ENCODE data around the gene RND2.

RND2 gene

GRCh38 chr17:43068570-43069367, 43.7 kb downstream of the RND2 start:
- DNase-seq (ENCODE audit: low read depth), result no peak
- H3K4me3 ChIP-seq (ENCODE audit: low read depth, low read length), result no peak overlapping the region

DNA sequence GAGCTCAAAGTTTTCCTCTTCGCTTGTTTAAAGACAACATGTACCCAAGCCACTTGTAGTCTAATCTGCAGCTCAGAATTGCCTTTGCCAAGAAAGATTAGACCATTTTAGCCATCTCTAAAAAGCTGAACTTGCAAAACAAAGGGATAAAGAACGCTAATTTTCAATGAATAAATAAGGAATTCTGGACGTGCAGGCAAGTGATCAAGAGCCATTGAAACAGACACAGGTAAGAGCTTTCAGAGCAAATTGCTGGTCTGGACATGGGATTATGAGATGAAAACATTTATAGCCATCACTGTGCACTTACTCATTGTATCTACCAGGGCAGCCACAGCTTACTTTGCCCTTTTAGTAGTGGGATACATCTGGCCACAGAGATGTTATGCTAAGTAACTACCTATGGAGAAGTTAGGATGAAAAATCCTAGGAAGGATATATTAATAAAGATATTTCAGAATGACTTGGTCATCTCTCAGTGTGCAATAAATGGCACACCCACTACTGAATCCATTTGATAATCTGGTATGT, 44.4 kb downstream of the RND2 start:
- DNase-seq (ENCODE audit: low read depth), result no peak
- no peak overlapping the region for H3K4me3 ChIP-seq (ENCODE audit: low read depth, low read length)

- DNase-seq (ENCODE audit: low read depth), result no peak
- no peak overlapping the region for H3K4me3 ChIP-seq (ENCODE audit: low read depth, low read length)
These were observed 45.2 kb downstream of the RND2 start for GRCh38 chr17:43070257-43070656.

GRCh38 chr17:43070872-43071271, 45.8 kb downstream of the RND2 start:
- DNase-seq (ENCODE audit: low read depth), result no peak
- H3K4me3 ChIP-seq (ENCODE audit: low read depth, low read length), result no peak overlapping the region

DNA sequence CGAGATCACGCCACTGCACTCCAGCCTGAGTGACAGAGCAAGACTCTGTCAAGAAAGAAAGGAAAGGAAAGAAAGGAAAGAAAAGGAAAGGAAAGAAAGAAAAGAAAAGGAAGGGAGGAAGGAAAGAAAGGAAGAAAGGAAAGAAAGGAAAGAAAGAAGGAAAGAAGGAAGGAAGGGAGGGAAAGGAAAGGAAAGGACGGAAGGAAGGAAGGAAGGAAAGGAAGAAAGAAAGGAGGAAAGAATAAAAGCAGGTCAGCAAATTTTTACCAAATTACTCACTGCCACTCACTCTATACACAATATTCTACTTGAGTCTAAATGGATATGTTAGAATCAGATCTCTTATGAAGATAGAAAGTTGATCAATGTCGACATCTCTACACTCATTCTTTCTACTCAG, 49.8 kb downstream of the RND2 start:
- no peak for DNase-seq (ENCODE audit: low read depth)
- H3K4me3 ChIP-seq (ENCODE audit: low read depth, low read length), result no peak overlapping the region

- no peak overlapping the region for H3K4me3 ChIP-seq (ENCODE audit: low read depth, low read length)
- no peak for DNase-seq (ENCODE audit: low read depth)
These were observed 54.7 kb downstream of the RND2 start for GRCh38 chr17:43079641-43080302.

Measured in skeletal muscle cell (primary cell).